Measurements from ENCODE around the gene ACP6.

ACP6 gene

GRCh38 chr1:147651466-147651865 lies 18.9 kb downstream of the ACP6 start:
- H3K27ac ChIP-seq (ENCODE audit: insufficient read depth, low read depth, low read length, poor library complexity, severe bottlenecking), result no peak overlapping the region
- H3K4me1 ChIP-seq (ENCODE audit: control insufficient read depth, insufficient read depth, low read length), result no peaks in the 10 kb centered on the region
- H3K9me3 ChIP-seq (ENCODE audit: control insufficient read depth, low read length), result no peaks in the 10 kb centered on the region
- H3K27me3 ChIP-seq (ENCODE audit: control insufficient read depth, insufficient read depth, low read length, poor library complexity, severe bottlenecking), result no peaks in the 10 kb centered on the region
- WGBS, 2 experiments, result 59 to 64% methylated on average over 1 of the region's 1 CpG
- H3K36me3 ChIP-seq (ENCODE audit: control insufficient read depth, insufficient read depth, low read length), result peaks cover 25% of the 10 kb centered on the region
- H3K4me3 ChIP-seq (ENCODE audit: insufficient read depth, low read depth, low read length), result no peak overlapping the region

DNA sequence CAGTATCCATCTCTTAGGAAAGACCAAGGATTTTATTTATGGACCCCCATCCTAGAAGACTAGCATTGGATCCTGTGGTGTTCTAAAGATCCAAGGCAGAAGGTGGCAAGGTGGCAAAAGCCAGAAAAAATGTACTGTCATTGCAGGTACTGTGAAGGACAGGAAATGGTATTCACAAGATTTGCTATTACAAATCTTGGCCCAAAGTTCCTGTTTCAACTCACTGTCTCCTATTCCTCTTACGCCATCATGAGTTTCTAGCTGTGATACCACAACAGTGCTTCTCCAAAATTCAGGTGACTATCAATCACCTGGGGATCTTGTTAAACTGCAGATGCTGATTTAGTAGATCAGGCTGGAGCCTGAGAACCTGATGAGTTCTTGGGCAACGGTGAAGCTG lies 21.4 kb downstream of the ACP6 start:
- Histone ChIP-seq H3K9me3 (ENCODE audit: control insufficient read depth, low read length) (no peaks in the 10 kb centered on the region), H3K36me3 (ENCODE audit: control insufficient read depth, insufficient read depth, low read length) (peaks cover 22% of the 10 kb centered on the region), H3K27me3 (ENCODE audit: control insufficient read depth, insufficient read depth, low read length, poor library complexity, severe bottlenecking) (no peaks in the 10 kb centered on the region), H3K4me1 (ENCODE audit: control insufficient read depth, insufficient read depth, low read length) (no peaks in the 10 kb centered on the region), H3K4me3 (ENCODE audit: insufficient read depth, low read depth, low read length) (no peak overlapping the region), H3K27ac (ENCODE audit: insufficient read depth, low read depth, low read length, poor library complexity, severe bottlenecking) (no peak overlapping the region)
- 93 to 97% methylated on average over 2 of the region's 2 CpGs for WGBS, 2 experiments

DNA sequence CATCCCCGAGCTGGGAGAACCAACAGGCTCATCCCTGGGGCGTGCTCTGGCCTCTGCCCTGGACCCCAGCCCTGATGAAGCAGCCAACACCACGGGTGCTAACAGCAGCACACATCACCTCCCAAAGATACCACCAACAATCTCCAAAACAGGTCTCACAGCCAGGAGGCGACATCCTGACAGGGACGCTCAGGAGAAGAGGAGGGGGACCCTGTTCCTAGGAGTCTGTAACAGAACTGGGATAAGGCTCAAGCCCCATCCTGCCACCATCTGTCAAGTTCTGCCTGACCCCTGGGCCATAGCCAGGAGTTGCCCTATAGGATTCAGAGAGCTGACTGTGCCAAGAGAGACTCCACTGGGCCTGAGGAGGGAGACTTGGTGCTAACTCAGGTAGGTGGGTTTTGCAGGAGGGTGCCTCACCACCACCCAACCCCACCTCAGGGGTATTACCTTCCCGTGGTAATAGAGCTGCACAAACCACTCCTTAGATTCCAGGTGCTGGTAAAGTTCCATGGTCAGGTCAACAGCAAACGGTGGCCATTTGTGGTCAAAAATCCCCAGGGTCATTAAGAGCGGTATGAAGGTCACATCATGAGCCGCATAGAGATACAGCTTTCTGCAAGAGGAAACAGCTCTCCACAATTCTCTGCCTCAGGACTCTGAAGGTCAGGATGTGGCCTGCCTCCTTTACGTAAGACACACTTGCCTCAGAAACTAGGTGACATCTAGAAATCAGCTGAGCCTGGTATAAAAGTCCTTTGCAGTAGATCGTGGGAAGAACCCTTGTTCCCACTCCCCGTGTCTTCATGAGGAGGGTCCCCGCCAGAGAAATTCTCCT lies 22.3 kb downstream of the ACP6 start:
- 91 to 92% methylated on average over 13 of the region's 13 CpGs for WGBS, 2 experiments
- Histone ChIP-seq H3K27ac (ENCODE audit: insufficient read depth, low read depth, low read length, poor library complexity, severe bottlenecking) (no peak overlapping the region), H3K4me3 (ENCODE audit: insufficient read depth, low read depth, low read length) (no peak overlapping the region), H3K9me3 (ENCODE audit: control insufficient read depth, low read length) (no peaks in the 10 kb centered on the region), H3K4me1 (ENCODE audit: control insufficient read depth, insufficient read depth, low read length) (no peaks in the 10 kb centered on the region), H3K27me3 (ENCODE audit: control insufficient read depth, insufficient read depth, low read length, poor library complexity, severe bottlenecking) (no peaks in the 10 kb centered on the region), H3K36me3 (ENCODE audit: control insufficient read depth, insufficient read depth, low read length) (peaks cover 20% of the 10 kb centered on the region)

DNA sequence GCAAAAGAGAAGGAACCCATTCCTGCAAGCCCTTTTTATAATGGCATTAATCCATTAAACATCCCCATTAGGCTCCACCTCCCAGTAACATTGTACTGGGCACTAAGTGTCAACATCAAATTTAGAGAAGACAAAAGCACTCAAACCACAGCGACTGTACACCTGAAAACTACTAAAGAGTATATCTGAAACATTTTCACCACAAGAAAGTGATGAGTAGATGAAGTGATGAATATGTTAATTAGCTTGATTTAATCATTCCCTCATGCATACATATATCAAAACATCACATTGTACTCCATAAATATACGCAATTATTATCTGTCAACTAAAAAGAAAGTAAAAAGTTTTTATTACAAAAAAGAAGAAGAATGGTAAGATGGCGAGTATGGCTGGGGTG lies 26.4 kb downstream of the ACP6 start:
- 88 to 97% methylated on average over 1 to 2 of the region's 3 CpGs for WGBS, 2 experiments
- H3K4me3 ChIP-seq (ENCODE audit: insufficient read depth, low read depth, low read length), result no peak overlapping the region
- H3K4me1 ChIP-seq (ENCODE audit: control insufficient read depth, insufficient read depth, low read length), result no peaks in the 10 kb centered on the region
- no peak overlapping the region for H3K27ac ChIP-seq (ENCODE audit: insufficient read depth, low read depth, low read length, poor library complexity, severe bottlenecking)
- H3K9me3 ChIP-seq (ENCODE audit: control insufficient read depth, low read length), result no peaks in the 10 kb centered on the region
- H3K36me3 ChIP-seq (ENCODE audit: control insufficient read depth, insufficient read depth, low read length), result peaks cover 8% of the 10 kb centered on the region
- H3K27me3 ChIP-seq (ENCODE audit: control insufficient read depth, insufficient read depth, low read length, poor library complexity, severe bottlenecking), result no peaks in the 10 kb centered on the region

DNA sequence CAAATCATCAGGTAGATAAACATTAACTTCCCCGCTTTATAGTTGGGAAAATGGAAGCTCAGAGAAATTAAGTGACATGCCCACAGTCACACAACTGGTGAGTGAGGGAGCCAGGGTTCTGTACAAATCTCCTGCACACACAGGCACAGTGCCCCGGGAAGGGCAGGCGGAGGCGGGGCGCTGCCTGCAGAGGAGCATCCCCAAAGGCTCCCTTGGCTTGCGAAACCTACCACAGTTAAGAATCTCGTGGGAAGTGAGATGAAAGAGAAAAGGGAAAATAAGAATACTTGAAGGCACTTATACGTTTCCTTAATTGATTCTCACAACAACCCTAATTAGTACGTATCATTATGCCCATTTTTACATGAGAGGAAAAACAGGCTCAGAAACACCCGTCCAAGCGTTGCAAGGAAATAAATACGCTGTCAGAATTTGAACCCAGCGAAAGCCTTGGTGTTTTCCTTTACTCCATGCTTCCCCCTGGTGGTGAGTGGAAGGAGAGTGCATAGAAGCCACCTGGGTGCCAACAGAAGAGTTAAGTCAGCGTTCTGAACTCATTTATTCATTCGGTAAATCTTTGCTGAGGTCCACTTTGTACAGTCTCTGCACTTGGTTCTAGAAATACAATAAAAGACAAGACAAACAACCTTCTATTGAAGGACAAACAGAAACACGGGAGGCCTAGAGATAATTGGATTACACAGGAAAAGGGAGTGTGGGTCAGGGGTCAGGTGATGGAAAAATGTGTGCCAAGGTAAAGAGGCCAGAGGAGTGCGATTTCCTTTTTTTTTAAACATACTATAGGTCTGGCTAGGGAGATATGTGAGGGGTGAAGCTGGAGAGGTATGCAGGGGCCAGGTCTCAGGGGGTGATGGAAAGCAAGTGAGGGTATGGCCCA lies 28.4 kb downstream of the ACP6 start:
- Histone ChIP-seq H3K4me3 (ENCODE audit: insufficient read depth, low read depth, low read length) (no peak overlapping the region), H3K27ac (ENCODE audit: insufficient read depth, low read depth, low read length, poor library complexity, severe bottlenecking) (no peak overlapping the region), H3K4me1 (ENCODE audit: control insufficient read depth, insufficient read depth, low read length) (no peaks in the 10 kb centered on the region), H3K9me3 (ENCODE audit: control insufficient read depth, low read length) (no peaks in the 10 kb centered on the region), H3K27me3 (ENCODE audit: control insufficient read depth, insufficient read depth, low read length, poor library complexity, severe bottlenecking) (no peaks in the 10 kb centered on the region), H3K36me3 (ENCODE audit: control insufficient read depth, insufficient read depth, low read length) (no peaks in the 10 kb centered on the region)
- 78 to 79% methylated on average over 17 of the region's 17 CpGs for WGBS, 2 experiments

- no peak overlapping the region for H3K27ac ChIP-seq (ENCODE audit: insufficient read depth, low read depth, low read length, poor library complexity, severe bottlenecking)
- H3K9me3 ChIP-seq (ENCODE audit: control insufficient read depth, low read length), result no peaks in the 10 kb centered on the region
- no peaks in the 10 kb centered on the region for H3K27me3 ChIP-seq (ENCODE audit: control insufficient read depth, insufficient read depth, low read length, poor library complexity, severe bottlenecking)
- no peaks in the 10 kb centered on the region for H3K4me1 ChIP-seq (ENCODE audit: control insufficient read depth, insufficient read depth, low read length)
- 85 to 93% methylated on average over 8 of the region's 8 CpGs for WGBS, 2 experiments
- no peaks in the 10 kb centered on the region for H3K36me3 ChIP-seq (ENCODE audit: control insufficient read depth, insufficient read depth, low read length)
- H3K4me3 ChIP-seq (ENCODE audit: insufficient read depth, low read depth, low read length), result no peak overlapping the region
Observed at GRCh38 chr1:147641291-147641690, 29.0 kb downstream of the ACP6 start.

- 25 to 29% methylated on average over 9 of the region's 9 CpGs for WGBS, 2 experiments
- no peaks in the 10 kb centered on the region for H3K4me1 ChIP-seq (ENCODE audit: control insufficient read depth, insufficient read depth, low read length)
- no peaks in the 10 kb centered on the region for H3K9me3 ChIP-seq (ENCODE audit: control insufficient read depth, low read length)
- no peaks in the 10 kb centered on the region for H3K36me3 ChIP-seq (ENCODE audit: control insufficient read depth, insufficient read depth, low read length)
- no peak overlapping the region for H3K4me3 ChIP-seq (ENCODE audit: insufficient read depth, low read depth, low read length)
- no peaks in the 10 kb centered on the region for H3K27me3 ChIP-seq (ENCODE audit: control insufficient read depth, insufficient read depth, low read length, poor library complexity, severe bottlenecking)
- no peak overlapping the region for H3K27ac ChIP-seq (ENCODE audit: insufficient read depth, low read depth, low read length, poor library complexity, severe bottlenecking)
Observed at GRCh38 chr1:147640553-147641165, 29.7 kb downstream of the ACP6 start.

- 95 to 96% methylated on average over 4 of the region's 4 CpGs for whole genome bisulfite sequencing, 2 experiments
Observed at GRCh38 chr1:147636314-147636713, 34.0 kb downstream of the ACP6 start.

DNA sequence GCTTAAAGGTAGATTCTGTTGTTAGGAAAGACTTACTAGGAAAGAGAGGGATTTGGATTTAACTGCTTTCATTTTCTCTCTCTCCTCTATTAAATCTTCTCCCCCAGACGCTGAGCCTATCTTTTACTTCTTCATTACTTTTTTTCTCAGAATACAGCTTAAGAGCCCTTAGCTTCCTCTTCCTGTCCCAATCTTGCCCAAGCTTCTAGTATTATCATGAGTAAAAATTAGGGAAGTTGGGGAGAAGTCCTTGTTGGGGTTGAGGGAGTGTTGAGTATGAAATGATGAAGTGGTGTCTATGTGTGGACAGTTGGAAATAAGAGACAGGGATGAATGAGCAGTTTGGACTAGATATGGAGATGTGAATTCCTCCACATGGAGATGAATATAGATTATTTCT lies 35.0 kb downstream of the ACP6 start:
- no peaks in the 10 kb centered on the region for H3K36me3 ChIP-seq (ENCODE audit: control insufficient read depth, insufficient read depth, low read length)

More at GRCh38 chr1:147636314-147636713, 34.0 kb downstream of the ACP6 start:
- H3K36me3 ChIP-seq (ENCODE audit: control insufficient read depth, insufficient read depth, low read length), result no peaks in the 10 kb centered on the region
- H3K4me3 ChIP-seq (ENCODE audit: insufficient read depth, low read depth, low read length), result no peak overlapping the region
- H3K9me3 ChIP-seq (ENCODE audit: control insufficient read depth, low read length), result no peaks in the 10 kb centered on the region
- H3K4me1 ChIP-seq (ENCODE audit: control insufficient read depth, insufficient read depth, low read length), result no peaks in the 10 kb centered on the region
- H3K27ac ChIP-seq (ENCODE audit: insufficient read depth, low read depth, low read length, poor library complexity, severe bottlenecking), result no peak overlapping the region
- no peaks in the 10 kb centered on the region for H3K27me3 ChIP-seq (ENCODE audit: control insufficient read depth, insufficient read depth, low read length, poor library complexity, severe bottlenecking)

DNA sequence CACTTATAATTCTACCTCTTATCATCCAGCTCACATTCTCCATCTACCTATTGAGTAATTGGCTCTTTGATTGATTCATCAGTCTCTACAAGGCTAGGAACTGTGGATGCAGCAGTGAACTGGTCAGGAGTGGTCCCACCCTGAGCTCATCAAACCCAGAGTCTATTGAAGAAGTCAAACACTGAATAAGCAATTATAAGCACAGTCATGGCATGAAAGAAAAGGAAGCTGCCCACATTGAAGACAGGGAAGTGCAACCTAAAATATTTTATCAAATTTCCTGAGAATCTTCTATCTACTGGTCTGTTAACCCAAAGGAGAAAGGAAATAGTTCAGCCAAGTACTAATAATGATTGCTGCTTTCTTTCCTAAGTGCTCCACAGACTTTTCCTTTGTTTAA lies 35.7 kb downstream of the ACP6 start:
- H3K4me3 ChIP-seq (ENCODE audit: insufficient read depth, low read depth, low read length), result no peak overlapping the region
- no peaks in the 10 kb centered on the region for H3K27me3 ChIP-seq (ENCODE audit: control insufficient read depth, insufficient read depth, low read length, poor library complexity, severe bottlenecking)
- no peaks in the 10 kb centered on the region for H3K4me1 ChIP-seq (ENCODE audit: control insufficient read depth, insufficient read depth, low read length)
- H3K9me3 ChIP-seq (ENCODE audit: control insufficient read depth, low read length), result no peaks in the 10 kb centered on the region
- H3K36me3 ChIP-seq (ENCODE audit: control insufficient read depth, insufficient read depth, low read length), result no peaks in the 10 kb centered on the region
- H3K27ac ChIP-seq (ENCODE audit: insufficient read depth, low read depth, low read length, poor library complexity, severe bottlenecking), result no peak overlapping the region

More for the DNA sequence above, 35.0 kb downstream of the ACP6 start:
- Histone ChIP-seq H3K27ac (ENCODE audit: insufficient read depth, low read depth, low read length, poor library complexity, severe bottlenecking) (no peak overlapping the region), H3K9me3 (ENCODE audit: control insufficient read depth, low read length) (no peaks in the 10 kb centered on the region), H3K27me3 (ENCODE audit: control insufficient read depth, insufficient read depth, low read length, poor library complexity, severe bottlenecking) (no peaks in the 10 kb centered on the region), H3K4me1 (ENCODE audit: control insufficient read depth, insufficient read depth, low read length) (no peaks in the 10 kb centered on the region), H3K4me3 (ENCODE audit: insufficient read depth, low read depth, low read length) (no peak overlapping the region)
- 79 to 100% methylated on average over 1 of the region's 1 CpG for WGBS, 2 experiments
